Stimulated activated CD8-positive, alpha-beta memory T cell treated with anti-CD3 and anti-CD28 coated beads, Interleukin-15, amount 100 ng/mL, for 48 hours (primary cell): Measurements from ENCODE around the gene RBM28.

Experiments used
- DNase-seq, 2 donors: peaks; one replicate each; pipeline ENCODE4 v3.0.0-alpha.2; 2020; ENCODE audit warnings: low read depth in 2 of 2

Gene RBM28

GRCh38 chr7:128260069-128260795, 83.5 kb downstream of the RBM28 start:
- no peak for DNase-seq

- DNase-seq = no peak
Observed at GRCh38 chr7:128259131-128260061, 84.3 kb downstream of the RBM28 start.

GRCh38 chr7:128257458-128257857, 86.2 kb downstream of the RBM28 start:
- no peak for DNase-seq

GRCh38 chr7:128255271-128255670, 88.4 kb downstream of the RBM28 start:
- DNase-seq = no peak

GRCh38 chr7:128254470-128254869, 89.2 kb downstream of the RBM28 start:
- DNase-seq = no peak

- no peak for DNase-seq
Observed at GRCh38 chr7:128253701-128254100, 90.0 kb downstream of the RBM28 start.

- DNase-seq = no peak
Observed at GRCh38 chr7:128251337-128251736, 92.4 kb downstream of the RBM28 start.
